GM19328 (cell line): ENCODE results near the gene C11orf24.

Experiments used
- ATAC-seq: cut with Tn5 transposase; IDR thresholded peaks from one replicate; pipeline ENCODE4 v1.9.1; 2021; ENCODE audit warnings: mild to moderate bottlenecking, moderate library complexity; ENCODE audit not compliant: unreplicated experiment

C11orf24 gene

GRCh38 chr11:68212421-68213134, 59.2 kb downstream of the C11orf24 start:
- ATAC-seq: peak; percentile 37

GRCh38 chr11:68211546-68211945, 60.2 kb downstream of the C11orf24 start:
- ATAC-seq: no peak
